Right renal pelvis (tissue), 4 donors: ENCODE data around the gene FDX1. TPM values are rescaled to one million over a fixed set of nuclear protein-coding genes. Genes with fewer than 3 reads are reported as not detected.

Experiments
- DNase-seq, 4 donors: peaks; one replicate each; pipeline ENCODE4 v3.0.0-alpha.2; 2013; ENCODE audit warnings: low read depth in 4 of 4, low spot score in 3 of 4, missing footprints in 1 of 4
- polyA plus RNA-seq, 4 donors: library from polyadenylated mRNA; unstranded; fragments of 120-200 nt; gene quantifications; one replicate each; pipeline ENCODE4 v1.2.1, GENCODE V29; 2013; ENCODE audit not compliant: insufficient read length in 4 of 4

FDX1 gene
- polyA plus RNA-seq, 4 donors, result 23.3 to 23.9 (median 23.6) TPM

GRCh38 chr11:110455718-110456117, 26.0 kb downstream of the FDX1 start:
- DNase-seq, result no peak

- peak; percentile 8 to 17 (median 12) for DNase-seq
Observed at GRCh38 chr11:110463153-110463552, 33.4 kb downstream of the FDX1 start.

DNA sequence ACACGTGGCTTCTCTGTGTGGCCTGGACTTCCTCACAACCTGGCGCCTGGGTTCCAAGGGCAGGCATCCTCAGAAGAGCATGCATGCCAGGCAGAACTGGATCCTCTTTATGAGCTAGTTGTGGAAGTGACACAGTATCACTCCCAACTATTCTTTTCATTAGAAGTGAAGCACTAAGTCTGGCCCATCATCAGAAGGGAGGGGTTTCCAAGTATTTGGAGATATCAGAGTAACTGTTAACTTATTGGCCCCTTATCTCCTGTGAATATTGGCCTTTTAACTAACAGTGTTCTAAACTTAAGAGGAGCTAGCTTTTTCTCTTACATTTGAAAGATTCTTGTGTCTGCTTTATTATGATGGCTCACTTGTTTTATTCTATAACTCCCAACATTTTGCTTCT, 35.5 kb downstream of the FDX1 start:
- DNase-seq, result no peak

DNA sequence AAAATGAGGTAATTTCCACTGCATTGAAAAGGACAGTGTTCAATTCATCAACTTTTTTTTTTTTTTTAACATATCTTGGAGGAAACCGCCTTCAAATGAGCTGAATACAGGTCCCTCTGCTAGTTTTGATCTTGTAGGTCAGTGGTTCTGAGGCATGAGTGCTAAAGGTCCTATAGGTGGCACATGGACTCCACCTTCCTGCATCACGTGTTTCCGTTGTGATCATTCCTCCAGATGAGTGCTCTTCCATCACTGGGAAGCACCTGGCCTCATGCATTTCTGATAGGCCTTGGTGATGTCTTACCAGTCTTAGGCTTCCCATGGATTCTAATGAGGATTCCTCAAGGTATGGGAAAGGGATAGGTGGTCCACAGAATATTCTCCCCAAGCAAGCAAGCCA, 37.8 kb downstream of the FDX1 start:
- no peak for DNase-seq

GRCh38 chr11:110468121-110468520, 38.4 kb downstream of the FDX1 start:
- no peak for DNase-seq

GRCh38 chr11:110469127-110469526, 39.4 kb downstream of the FDX1 start:
- no peak for DNase-seq

- DNase-seq, result no peak
Observed at GRCh38 chr11:110470716-110471115, 41.0 kb downstream of the FDX1 start.

- no peak for DNase-seq
Observed at GRCh38 chr11:110471371-110471770, 41.6 kb downstream of the FDX1 start.

DNA sequence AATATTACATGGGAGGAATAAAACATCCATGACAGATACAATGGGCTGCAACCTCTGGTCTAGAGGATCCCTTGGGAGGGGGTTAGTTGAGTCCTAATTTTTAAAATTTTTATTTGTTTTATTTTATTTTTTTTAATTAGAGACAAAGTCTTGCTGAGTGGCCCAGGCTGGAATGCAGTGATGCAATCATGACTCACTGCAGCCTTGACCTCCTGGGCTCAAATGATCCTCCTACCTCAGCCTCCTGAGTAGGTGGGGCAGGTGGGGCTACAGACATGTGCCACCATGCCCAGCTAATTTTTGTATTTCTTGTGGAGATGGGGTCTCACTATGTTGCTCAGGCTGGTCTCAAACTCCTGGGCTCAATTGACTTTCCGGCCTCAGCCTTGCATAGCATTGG, 43.1 kb downstream of the FDX1 start:
- DNase-seq, result no peak

DNA sequence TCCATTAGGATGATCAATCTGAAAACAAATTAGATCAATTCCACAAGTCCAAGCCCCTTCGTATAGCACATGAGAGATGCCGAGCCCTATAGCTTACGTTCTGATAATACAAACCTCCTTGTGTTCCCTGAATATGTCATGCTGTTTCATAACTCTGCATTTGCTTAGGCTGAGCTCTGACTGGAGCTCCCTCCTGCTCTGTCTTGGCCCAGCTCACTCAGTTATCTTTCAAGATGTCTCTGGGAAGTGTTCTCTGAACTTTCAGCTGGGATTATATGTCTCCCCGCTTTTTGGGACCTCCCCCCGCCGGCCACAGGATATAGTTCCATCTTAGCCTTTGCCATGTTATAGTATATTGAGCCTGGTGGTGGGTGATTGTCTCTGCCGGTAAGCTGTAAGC, 44.0 kb downstream of the FDX1 start:
- no peak for DNase-seq

GRCh38 chr11:110474578-110474977, 44.8 kb downstream of the FDX1 start:
- no peak for DNase-seq

DNA sequence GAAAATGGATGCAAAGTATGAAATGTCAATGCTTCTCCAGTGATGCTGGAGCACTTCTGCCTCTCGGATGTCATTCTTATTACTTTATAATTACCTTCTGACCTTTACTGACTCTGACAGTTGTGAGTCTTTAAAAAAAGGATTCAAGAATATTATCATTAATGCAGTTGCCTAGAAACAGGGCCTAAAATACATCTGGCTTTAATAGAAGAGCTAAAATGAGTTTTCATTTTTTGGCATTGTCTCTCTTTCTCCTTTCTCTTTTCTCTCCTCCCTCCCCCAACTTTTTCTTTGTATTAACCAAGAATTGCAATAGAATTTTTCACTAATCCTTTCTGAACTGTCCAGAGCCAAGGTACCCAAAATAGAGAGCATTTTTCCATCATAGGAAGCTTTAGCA, 45.9 kb downstream of the FDX1 start:
- no peak for DNase-seq

DNA sequence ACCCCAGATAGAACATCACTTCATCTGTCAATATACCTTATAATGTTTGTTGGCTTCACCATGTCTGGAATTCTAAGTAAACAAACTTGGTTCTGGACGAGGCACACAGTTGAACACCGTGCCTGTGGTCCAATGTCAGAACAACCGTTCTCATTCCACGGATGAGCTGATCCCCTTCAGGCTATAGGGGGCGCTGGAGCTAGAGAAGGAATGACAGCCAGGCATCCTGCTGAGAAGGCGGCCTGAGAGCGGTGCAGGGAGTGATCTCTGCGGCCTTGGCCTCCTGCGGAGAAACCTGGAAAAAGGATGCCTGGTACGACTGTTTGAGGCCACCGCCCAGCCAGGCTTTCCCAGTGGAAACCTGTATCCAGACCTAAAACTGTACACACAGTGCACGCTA, 48.7 kb downstream of the FDX1 start:
- DNase-seq, result no peak

DNA sequence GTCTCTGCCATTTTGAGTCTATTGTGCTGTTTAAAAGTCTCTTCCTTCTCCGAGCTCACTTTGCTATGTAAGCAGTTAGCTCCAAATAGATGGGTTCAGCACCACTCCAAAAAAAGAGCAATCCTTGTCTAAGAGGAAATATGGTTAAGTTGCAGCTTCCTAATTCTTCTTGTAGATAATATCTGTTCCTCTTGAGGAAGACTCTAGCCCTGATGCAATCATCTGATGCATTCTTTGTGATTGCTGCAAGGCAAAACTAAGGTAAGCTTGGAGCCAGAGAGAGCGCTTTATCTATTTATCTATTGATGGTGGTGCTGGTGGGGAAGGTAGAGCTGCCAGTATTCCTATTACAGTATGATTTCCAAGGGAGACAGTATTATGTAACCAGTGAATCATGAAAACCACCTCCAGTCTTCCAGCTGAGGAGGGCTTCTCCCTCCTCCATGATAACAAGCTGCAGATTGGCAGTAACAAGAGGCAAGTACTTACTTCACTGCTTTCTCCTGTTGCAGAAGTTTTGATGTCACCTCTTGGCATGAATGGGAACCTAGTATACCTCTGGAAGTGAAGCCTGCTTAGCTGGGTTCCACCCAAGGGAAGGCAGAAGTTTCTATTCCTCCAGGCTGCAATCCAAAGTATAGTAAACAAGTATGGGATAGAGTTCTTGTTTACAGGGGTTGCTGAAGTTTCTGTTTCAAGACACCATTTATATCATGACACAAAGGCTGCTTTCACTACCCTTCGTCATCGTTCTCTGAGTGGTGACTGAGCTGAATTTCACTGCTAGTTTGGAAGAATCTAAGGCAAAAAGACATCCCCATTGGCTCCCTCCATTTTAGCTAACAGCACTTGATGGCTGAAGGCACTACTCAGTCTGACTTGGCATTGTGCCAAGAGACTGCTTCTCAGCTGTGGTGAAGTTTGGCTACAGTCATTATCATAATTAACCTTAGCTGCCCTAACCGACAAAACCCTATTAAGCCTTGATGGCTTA, 49.7 kb downstream of the FDX1 start:
- no peak for DNase-seq

DNA sequence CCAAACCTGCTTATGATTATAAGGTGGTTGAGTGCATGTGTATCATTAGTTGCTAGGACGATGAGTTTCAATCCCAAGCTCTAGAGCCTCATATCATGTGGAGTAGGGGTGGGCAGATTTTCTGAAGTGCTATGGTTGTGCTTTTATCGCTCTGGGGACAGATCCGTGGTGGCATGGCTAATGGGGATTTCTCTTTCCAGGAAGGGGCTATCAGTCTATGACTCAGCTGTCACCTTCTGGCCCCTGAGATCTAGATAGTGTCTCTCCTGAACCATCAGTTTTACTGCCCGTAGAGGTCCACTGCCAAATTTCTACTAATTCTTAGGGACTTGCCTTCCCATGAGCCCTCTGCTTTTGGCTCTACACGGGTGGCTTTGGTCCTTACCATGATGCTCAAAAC, 51.8 kb downstream of the FDX1 start:
- no peak for DNase-seq

GRCh38 chr11:110486156-110486555, 56.4 kb downstream of the FDX1 start:
- DNase-seq, result no peak

GRCh38 chr11:110488446-110488845, 58.7 kb downstream of the FDX1 start:
- DNase-seq, result no peak

DNA sequence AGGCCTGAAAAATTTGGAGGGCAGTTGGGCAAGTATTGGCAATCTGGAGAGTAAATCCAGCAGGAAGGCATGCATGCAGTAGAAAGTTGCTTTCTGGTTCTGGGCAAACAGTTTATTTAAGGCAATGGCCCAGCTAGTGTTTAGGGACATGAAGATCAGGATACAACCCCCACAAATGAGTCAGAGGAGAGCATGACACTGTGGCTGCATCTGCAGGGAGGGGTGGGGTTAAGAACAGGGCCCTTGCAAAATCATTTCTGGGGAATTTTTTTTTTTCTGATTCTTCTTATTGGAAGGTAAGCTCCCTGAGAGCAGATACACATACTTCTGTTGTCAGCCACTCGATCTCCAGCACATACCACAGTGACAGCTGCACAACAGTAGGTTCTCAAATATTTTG, 61.1 kb downstream of the FDX1 start:
- no peak for DNase-seq

DNA sequence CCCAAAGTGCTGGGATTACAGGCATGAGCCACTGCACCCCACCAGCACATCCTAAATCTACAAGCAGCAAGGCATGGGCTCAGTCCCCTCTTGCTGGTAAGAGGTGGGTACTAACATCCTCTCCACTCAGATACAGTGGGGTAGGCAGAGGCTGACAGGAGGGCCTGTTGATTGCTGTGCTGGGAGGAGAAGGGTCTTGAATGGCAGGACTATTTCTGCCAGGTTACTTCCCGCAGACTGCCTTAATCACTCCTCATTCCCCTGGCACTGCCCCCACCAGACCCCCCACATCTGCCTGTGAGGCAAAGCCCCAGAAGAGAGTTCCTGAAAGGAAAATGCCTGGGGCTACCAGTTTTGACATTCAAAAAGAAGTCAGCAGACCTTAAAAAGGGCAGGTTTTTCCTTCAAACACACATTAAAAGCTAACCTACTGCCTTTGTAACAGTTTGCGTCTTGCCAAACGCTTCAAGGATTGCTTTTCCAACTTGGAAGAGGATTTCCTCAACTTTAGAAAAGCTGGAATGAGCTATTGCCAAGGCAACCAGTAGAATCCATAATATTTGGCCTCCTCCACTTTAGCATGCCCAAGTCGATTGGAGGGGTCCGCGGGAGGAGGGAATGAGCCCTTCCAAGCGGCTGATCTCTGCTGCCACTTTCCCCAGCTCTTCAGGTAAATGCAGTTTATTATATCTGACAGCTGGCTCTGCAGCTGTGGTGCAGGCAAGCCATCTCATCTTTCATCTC, 62.0 kb downstream of the FDX1 start:
- no peak for DNase-seq

- DNase-seq, result no peak
Observed at GRCh38 chr11:110492321-110492685, 62.6 kb downstream of the FDX1 start.

DNA sequence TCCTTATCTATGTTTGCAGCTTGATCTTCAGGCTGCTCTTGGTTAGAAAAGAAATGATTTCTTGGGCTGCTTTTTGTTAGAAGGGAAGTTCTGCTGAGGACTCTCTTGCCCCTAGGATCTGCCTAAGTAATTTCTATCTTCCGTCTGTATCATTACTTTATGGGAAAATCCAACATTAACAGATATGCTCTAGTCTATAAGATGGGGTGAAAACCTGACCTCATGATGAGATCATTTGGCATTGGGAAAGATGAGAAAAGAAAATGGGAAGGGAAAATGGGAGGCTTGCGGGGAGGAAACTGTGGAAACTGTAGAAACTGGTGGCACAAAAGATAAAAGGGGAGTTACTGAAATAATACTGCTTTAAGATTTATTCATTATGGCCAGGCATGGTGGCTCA, 63.6 kb downstream of the FDX1 start:
- no peak for DNase-seq
